GM21528 (cell line): ENCODE data around the gene ANO10.

Source experiments
- ATAC-seq: cut with Tn5 transposase; IDR thresholded peaks from one replicate; pipeline ENCODE4 v1.9.1; 2021; ENCODE audit warnings: mild to moderate bottlenecking, moderate library complexity; ENCODE audit not compliant: unreplicated experiment, low FRiP score

Gene ANO10

GRCh38 chr3:43435706-43436105, 186.1 kb downstream of the ANO10 start:
- no peak for ATAC-seq

- no peak for ATAC-seq
These were observed 187.4 kb downstream of the ANO10 start for GRCh38 chr3:43434431-43434830.

GRCh38 chr3:43432462-43432861, 189.3 kb downstream of the ANO10 start:
- no peak for ATAC-seq

GRCh38 chr3:43426388-43426787, 195.4 kb downstream of the ANO10 start:
- ATAC-seq: no peak

- ATAC-seq: no peak
These were observed 196.0 kb downstream of the ANO10 start for GRCh38 chr3:43425829-43426228.

- ATAC-seq: no peak
These were observed 198.2 kb downstream of the ANO10 start for GRCh38 chr3:43423639-43424038.

- ATAC-seq: no peak
These were observed 198.7 kb downstream of the ANO10 start for GRCh38 chr3:43423142-43423541.

- no peak for ATAC-seq
These were observed 203.1 kb downstream of the ANO10 start for GRCh38 chr3:43418601-43419272.

GRCh38 chr3:43417133-43417532, 204.7 kb downstream of the ANO10 start:
- ATAC-seq: no peak

GRCh38 chr3:43415088-43415487, 206.7 kb downstream of the ANO10 start:
- ATAC-seq: no peak

- no peak for ATAC-seq
These were observed 208.0 kb downstream of the ANO10 start for GRCh38 chr3:43413676-43414368.

GRCh38 chr3:43411429-43411828, 210.4 kb downstream of the ANO10 start:
- ATAC-seq: no peak

GRCh38 chr3:43410592-43410991, 211.2 kb downstream of the ANO10 start:
- no peak for ATAC-seq

- ATAC-seq: no peak
These were observed 212.3 kb downstream of the ANO10 start for GRCh38 chr3:43409506-43409905.

- no peak for ATAC-seq
These were observed 215.2 kb downstream of the ANO10 start for GRCh38 chr3:43406643-43407023.

GRCh38 chr3:43405888-43406642, 215.7 kb downstream of the ANO10 start:
- ATAC-seq: no peak

GRCh38 chr3:43400781-43401730, 220.8 kb downstream of the ANO10 start:
- ATAC-seq: no peak

- no peak for ATAC-seq
These were observed 221.6 kb downstream of the ANO10 start for GRCh38 chr3:43400167-43400566.

GRCh38 chr3:43399034-43399433, 222.8 kb downstream of the ANO10 start:
- ATAC-seq: no peak

GRCh38 chr3:43394041-43394554, 227.7 kb downstream of the ANO10 start:
- no peak for ATAC-seq
